Sigmoid colon (tissue), 7 donors: ENCODE results near the gene LRRC45. TPM values are rescaled to one million over a fixed set of nuclear protein-coding genes. Genes with fewer than 3 reads are reported as not detected.

Experiments used
- DNase-seq: peaks from one replicate; pipeline ENCODE4 v3.0.0-alpha.2; 2019
- H3K27ac ChIP-seq, 4 donors: fragments of 200-600 bp; sonication (generic); one replicate each; pipeline ENCODE4 v1.5.1; 2016 to 2019; ENCODE audit warnings: mild to moderate bottlenecking in 1 of 4
- H3K27me3 ChIP-seq, 3 donors: fragments of 200-600 bp; sonication (generic); one replicate each; pipeline ENCODE4 v1.5.1; 2019; ENCODE audit warnings: mild to moderate bottlenecking in 1 of 3
- H3K36me3 ChIP-seq, 4 donors: fragments of 200-600 bp; sonication (generic); one replicate each; pipeline ENCODE4 v1.5.1; 2016 to 2019
- H3K4me1 ChIP-seq, 4 donors: fragments of 200-600 bp; sonication (generic); one replicate each; pipeline ENCODE4 v1.5.1; 2017 to 2019
- H3K4me3 ChIP-seq, 4 donors: fragments of 200-600 bp; sonication (generic); one replicate each; pipeline ENCODE4 v1.5.1; 2017 to 2019; ENCODE audit warnings: mild to moderate bottlenecking in 2 of 4, moderate library complexity in 1 of 4
- H3K9me3 ChIP-seq, 4 donors: fragments of 200-600 bp in 3 of 4; sonication (generic) in 3 of 4; one replicate each; pipeline versions ENCODE4 v1.5.1 to v1.6.1; 2013 to 2019
- EP300 ChIP-seq, 4 donors: sonication (generic); formaldehyde crosslinking; IDR thresholded peaks; one replicate each; pipeline ENCODE4 v1.6.1; 2017; ENCODE audit warnings: antibody characterized with exemption in 4 of 4
- POLR2A ChIP-seq, 2 donors: fragments of 450-650 bp; IDR thresholded peaks; one replicate each; pipeline ENCODE4 v1.6.1; 2016; ENCODE audit warnings: antibody characterized with exemption in 2 of 2, mild to moderate bottlenecking in 2 of 2, moderate library complexity in 2 of 2
- POLR2AphosphoS5 ChIP-seq, 4 donors: sonication (generic); formaldehyde crosslinking; IDR thresholded peaks; one replicate each; pipeline ENCODE4 v1.6.1; 2017; ENCODE audit warnings: antibody characterized with exemption in 4 of 4
- WGBS, 2 donors: extraction: QIAGEN DNeasy Blood & Tissue Kit; methylation state at CpG; one replicate each; pipeline ENCODE4 v1.1.7; 2013; 5-methylcytosine and 5-hydroxymethylcytosine counted together
- intact Hi-C: fragments of 100-400 bp; cut with DNase I; formaldehyde crosslinking; loops from one replicate; pipeline ENCODE4 v1.15.1; 2023
- polyA plus RNA-seq, 3 donors: library from polyadenylated mRNA; stranded (reverse); fragments of 200-250 nt; gene quantifications; one replicate each; pipeline ENCODE4 v1.2.3, GENCODE V29; 2013
- total RNA-seq, 4 donors: library from RNA; depleted of rRNA; stranded (reverse); fragments of >200 nt; gene quantifications; one replicate each; pipeline ENCODE4 v1.1.0, GENCODE V29; 2016
- TF ChIP-seq, protein P1 (sequence below), 4 experiments: fragments of 450-650 bp in 3 of 4; fragments of 200-600 bp in 1 of 4; IDR thresholded peaks; one replicate each; pipeline ENCODE4 v1.5.1; 2016 to 2019; ENCODE audit warnings: antibody characterized with exemption in 4 of 4, mild to moderate bottlenecking in 3 of 4, moderate library complexity in 2 of 4
- donor health status: healthy with polysubstance abuse.
- donor health status: Bipolar disorder and iron deficiency.
- donor health status: healthy.

LRRC45 gene
- total and polyA plus RNA-seq, 7 donors: 5.3 to 28.6 (median 6.7) TPM

DNA sequence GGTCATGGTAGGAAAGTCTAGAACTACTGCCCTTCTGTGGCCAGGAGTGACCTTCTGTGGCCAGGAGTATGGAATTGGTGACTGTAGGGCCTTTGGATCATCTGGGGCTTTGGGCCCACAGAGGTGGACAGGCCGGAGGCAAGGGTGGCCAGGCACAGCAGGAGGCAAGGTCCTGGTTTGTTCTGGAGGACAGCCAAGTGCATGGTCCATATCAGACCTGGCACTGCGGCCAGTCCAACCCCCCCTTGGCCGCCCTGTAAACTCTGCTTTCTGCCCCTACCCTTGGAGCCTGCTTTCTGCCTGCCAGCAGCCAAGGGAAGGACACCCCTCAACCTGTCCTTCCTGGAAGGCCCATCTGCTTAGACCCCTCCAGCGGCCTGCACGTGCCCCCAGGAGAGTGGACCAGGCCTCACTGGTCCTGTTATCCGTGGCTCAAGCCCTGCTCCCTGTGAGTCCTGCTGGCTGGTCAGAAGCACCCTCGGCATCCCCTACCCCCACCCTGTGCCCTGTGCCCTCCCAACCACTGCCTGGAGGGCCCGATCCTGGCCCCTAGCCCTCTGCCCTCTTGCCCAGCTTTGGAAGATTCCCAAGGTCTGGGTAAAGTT is 16.7 kb downstream of the LRRC45 start:
- no peak overlapping the region for H3K27ac ChIP-seq
- no peak for DNase-seq
- H3K27me3 ChIP-seq: no peaks in the 10 kb centered on the region
- no peak overlapping the region for H3K4me3 ChIP-seq
- TF ChIP-seq POLR2A (IDR thresholded peaks at IDR 0.05): no peak
- TF ChIP-seq, protein P1, sequence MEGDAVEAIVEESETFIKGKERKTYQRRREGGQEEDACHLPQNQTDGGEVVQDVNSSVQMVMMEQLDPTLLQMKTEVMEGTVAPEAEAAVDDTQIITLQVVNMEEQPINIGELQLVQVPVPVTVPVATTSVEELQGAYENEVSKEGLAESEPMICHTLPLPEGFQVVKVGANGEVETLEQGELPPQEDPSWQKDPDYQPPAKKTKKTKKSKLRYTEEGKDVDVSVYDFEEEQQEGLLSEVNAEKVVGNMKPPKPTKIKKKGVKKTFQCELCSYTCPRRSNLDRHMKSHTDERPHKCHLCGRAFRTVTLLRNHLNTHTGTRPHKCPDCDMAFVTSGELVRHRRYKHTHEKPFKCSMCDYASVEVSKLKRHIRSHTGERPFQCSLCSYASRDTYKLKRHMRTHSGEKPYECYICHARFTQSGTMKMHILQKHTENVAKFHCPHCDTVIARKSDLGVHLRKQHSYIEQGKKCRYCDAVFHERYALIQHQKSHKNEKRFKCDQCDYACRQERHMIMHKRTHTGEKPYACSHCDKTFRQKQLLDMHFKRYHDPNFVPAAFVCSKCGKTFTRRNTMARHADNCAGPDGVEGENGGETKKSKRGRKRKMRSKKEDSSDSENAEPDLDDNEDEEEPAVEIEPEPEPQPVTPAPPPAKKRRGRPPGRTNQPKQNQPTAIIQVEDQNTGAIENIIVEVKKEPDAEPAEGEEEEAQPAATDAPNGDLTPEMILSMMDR (IDR thresholded peaks at IDR 0.05): no peak
- TF ChIP-seq POLR2AphosphoS5 (IDR thresholded peaks at IDR 0.05): no peak
- 92 to 94% methylated on average over 8 of the region's 8 CpGs for WGBS, 2 donors
- no peaks in the 10 kb centered on the region for H3K9me3 ChIP-seq
- intact Hi-C loops: no loop called here
- H3K36me3 ChIP-seq: no peaks in the 10 kb centered on the region
- peaks cover 3 to 21% (median 16%) of the 10 kb centered on the region in 4 donors for H3K4me1 ChIP-seq

DNA sequence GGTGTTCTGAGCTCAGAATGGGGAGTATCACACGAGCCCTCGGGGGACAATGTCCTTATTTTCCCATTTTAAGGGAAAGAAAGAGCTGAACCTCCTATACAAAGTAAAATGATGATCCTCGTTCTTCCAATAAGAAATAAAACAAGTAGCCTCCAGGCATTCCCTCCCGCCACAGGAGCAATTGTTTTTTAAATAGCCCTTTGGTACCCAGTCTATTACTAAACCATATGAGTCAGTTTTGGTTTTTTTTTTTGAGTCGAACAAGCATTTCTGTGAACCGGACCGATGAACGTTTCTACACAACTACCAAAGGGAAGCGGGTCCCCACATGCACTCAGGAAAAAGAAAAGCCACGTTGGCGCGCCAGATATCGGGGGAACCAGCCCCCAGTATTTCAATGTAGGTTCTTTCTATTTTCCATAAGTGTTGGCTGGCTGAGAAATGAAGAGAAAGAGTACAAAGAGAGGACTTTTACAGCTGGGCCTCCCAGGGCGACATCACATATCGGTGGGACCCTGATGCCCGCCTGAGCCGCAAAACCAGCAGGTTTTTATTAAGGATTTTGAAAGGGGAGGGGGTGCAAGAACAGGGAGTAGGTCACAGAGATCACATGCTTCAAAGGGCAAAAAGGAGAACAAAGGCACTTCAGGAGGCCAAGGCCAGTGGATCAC is 18.2 kb downstream of the LRRC45 start:
- no peak overlapping the region for H3K27ac ChIP-seq
- H3K36me3 ChIP-seq: no peaks in the 10 kb centered on the region
- H3K27me3 ChIP-seq: no peaks in the 10 kb centered on the region
- 84 to 89% methylated on average over 17 of the region's 17 CpGs for WGBS, 2 donors
- peaks cover 3 to 14% (median 10%) of the 10 kb centered on the region in 4 donors for H3K4me1 ChIP-seq
- DNase-seq: no peak
- intact Hi-C loops: no loop called here
- no peak for TF ChIP-seq EP300 (IDR thresholded peaks at IDR 0.05)
- TF ChIP-seq POLR2A (IDR thresholded peaks at IDR 0.05): no peak
- TF ChIP-seq, protein P1 (IDR thresholded peaks at IDR 0.05): no peak
- TF ChIP-seq POLR2AphosphoS5 (IDR thresholded peaks at IDR 0.05): no peak
- no peak overlapping the region for H3K4me3 ChIP-seq
- H3K9me3 ChIP-seq: no peaks in the 10 kb centered on the region

DNA sequence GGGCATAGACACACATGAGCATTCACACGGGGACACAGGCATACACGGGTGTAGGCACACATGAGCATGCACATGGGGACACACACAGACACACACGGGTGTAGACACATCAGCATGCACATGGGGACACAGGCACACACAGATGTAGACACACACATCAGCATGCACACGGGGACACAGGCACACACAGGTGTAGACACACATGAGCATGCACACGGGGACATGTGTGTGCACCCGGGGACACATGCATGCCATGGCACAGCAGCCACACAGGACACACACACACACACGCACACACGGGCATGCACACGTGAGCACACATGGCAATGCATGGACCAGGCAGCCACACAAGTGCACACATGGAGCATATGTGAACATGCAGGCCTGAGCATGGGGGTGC is 19.5 kb downstream of the LRRC45 start:
- no peak overlapping the region for H3K27ac ChIP-seq
- intact Hi-C loops: no loop called here
- H3K4me3 ChIP-seq: no peak overlapping the region
- H3K27me3 ChIP-seq: no peaks in the 10 kb centered on the region
- no peaks in the 10 kb centered on the region for H3K9me3 ChIP-seq
- H3K36me3 ChIP-seq: peaks cover 0 to 9% (median 2%) of the 10 kb centered on the region in 4 donors
- no peak for DNase-seq
- TF ChIP-seq, protein P1 (IDR thresholded peaks at IDR 0.05): no peak
- no peak for TF ChIP-seq POLR2A (IDR thresholded peaks at IDR 0.05)
- no peak for TF ChIP-seq EP300 (IDR thresholded peaks at IDR 0.05)
- no peak for TF ChIP-seq POLR2AphosphoS5 (IDR thresholded peaks at IDR 0.05)
- WGBS, 2 donors: 89 to 90% methylated on average over 9 of the region's 9 CpGs
- peaks cover 0 to 5% (median 2%) of the 10 kb centered on the region in 4 donors for H3K4me1 ChIP-seq

DNA sequence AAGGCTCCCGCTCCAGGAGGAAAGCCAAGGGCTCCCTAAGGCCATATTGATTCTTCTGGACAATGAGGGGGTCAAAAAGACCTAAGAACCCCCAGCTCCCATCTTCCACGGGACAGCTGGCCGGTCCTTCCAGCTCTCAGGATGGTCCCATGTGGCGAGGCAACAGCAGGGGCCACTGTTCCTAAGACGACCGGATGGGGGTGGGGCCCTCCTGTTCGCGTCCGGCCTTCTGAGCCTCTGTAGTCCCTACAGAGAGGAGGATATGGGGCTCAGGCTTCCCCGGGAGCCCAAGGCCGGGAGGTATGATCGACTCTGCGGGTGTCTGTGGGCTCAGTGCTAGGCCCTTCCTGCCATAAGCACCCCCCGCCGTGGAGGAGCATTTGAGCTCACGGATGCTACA is 20.4 kb downstream of the LRRC45 start:
- intact Hi-C loops: no loop called here
- Histone ChIP-seq H3K27me3 (no peaks in the 10 kb centered on the region), H3K9me3 (no peaks in the 10 kb centered on the region), H3K4me3 (no peak overlapping the region), H3K4me1 (no peaks in the 10 kb centered on the region), H3K27ac (no peak overlapping the region), H3K36me3 (peaks cover 0 to 18% (median 3%) of the 10 kb centered on the region in 4 donors)
- TF ChIP-seq POLR2A (IDR thresholded peaks at IDR 0.05): no peak
- TF ChIP-seq POLR2AphosphoS5 (IDR thresholded peaks at IDR 0.05): no peak
- TF ChIP-seq, protein P1 (IDR thresholded peaks at IDR 0.05): no peak
- no peak for TF ChIP-seq EP300 (IDR thresholded peaks at IDR 0.05)
- no peak for DNase-seq
- WGBS, 2 donors: 84 to 88% methylated on average over 16 of the region's 16 CpGs
